Stimulated activated naive CD8-positive, alpha-beta T cell treated with anti-CD3 and anti-CD28 coated beads, Interleukin-15, amount 100 ng/mL, for 72 hours (primary cell): Measurements from ENCODE around the gene NEB.
A peak's percentile ranks its signal among the peaks of the same experiment; 100 is the strongest.
"Not testable (repeated sequence)": the region's sequence is repeated elsewhere in the genome, so short reads cannot be mapped to it uniquely, and the experiment has no call there.

Experiments
- ATAC-seq: fragments of 150-1000 bp; cut with Tn5 transposase; 2 replicates; pipeline ENCODE4 v1.10.0; 2021; ENCODE audit warnings: mild to moderate bottlenecking, moderate library complexity
- DNase-seq, 2 donors: peaks; one replicate each; pipeline ENCODE4 v3.0.0; 2021 to 2022
- H3K27ac Mint-ChIP-seq, 2 donors: one replicate each; pipeline ENCODE4 v1.8.0; 2022; ENCODE audit warnings: mild to moderate bottlenecking in 2 of 2, mixed read lengths in 2 of 2, moderate library complexity in 2 of 2
- H3K27me3 Mint-ChIP-seq: one replicate; pipeline ENCODE4 v1.8.0; 2022; ENCODE audit warnings: mixed read lengths
- H3K4me1 Mint-ChIP-seq: one replicate; pipeline ENCODE4 v1.8.0; 2022; ENCODE audit warnings: mild to moderate bottlenecking, mixed read lengths
- H3K4me3 Mint-ChIP-seq, 2 donors: one replicate each; pipeline ENCODE4 v1.8.0; 2022; ENCODE audit warnings: mild to moderate bottlenecking in 2 of 2, mixed read lengths in 2 of 2, moderate library complexity in 1 of 2
- H3K9me3 Mint-ChIP-seq, 2 donors: one replicate each; pipeline ENCODE4 v1.8.0; 2022; ENCODE audit warnings: mixed read lengths in 2 of 2

Gene NEB

DNA sequence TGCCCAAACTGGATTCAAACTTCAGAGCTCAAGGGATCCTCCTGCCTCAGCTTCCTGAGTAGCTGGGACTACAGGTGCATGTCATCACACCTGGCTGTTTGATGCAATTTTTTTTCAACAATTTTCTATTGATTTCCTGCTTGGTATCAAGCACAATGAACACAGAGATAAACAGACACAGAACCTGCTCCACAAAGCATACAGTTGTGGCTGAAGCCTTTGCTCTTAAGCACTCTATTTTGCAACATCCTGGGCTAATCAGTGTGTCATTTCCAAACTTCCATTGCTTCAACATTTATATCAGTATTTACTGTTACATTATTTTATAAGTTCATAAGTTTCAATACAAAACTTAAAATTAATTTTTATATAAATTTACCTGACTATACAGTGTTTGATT, 79.4 kb downstream of the NEB start:
- ATAC-seq (no peak), DNase-seq (no peak)
- Mint-ChIP-seq H3K4me1 (no peaks in the 10 kb centered on the region), H3K27ac (no peak overlapping the region), H3K9me3 (no peaks in the 10 kb centered on the region), H3K27me3 (no peaks in the 10 kb centered on the region), H3K4me3 (no peak overlapping the region)

DNA sequence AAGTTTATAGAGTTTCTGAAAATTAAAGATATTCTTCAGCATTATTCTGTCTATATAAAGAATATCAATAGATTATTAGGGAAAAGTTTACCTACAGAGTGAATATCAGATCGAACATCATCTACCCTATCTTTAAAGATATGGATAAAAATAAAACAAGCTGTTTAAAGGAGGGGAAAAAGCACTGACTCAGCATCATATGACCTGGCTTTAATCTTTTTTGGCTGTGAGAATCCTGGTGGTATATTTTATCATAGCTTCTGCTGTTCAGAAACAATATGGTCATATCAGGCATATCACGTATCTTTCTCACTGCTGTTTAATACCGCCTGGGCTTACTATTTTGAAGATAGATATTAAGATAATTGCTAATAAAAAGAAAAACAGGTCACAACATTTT, 80.2 kb downstream of the NEB start:
- no peaks in the 10 kb centered on the region for H3K9me3 Mint-ChIP-seq
- ATAC-seq (no peak), DNase-seq (no peak)
- H3K27me3 Mint-ChIP-seq, result no peaks in the 10 kb centered on the region
- no peak overlapping the region for H3K4me3 Mint-ChIP-seq
- H3K27ac Mint-ChIP-seq, result no peak overlapping the region
- H3K4me1 Mint-ChIP-seq, result no peaks in the 10 kb centered on the region

DNA sequence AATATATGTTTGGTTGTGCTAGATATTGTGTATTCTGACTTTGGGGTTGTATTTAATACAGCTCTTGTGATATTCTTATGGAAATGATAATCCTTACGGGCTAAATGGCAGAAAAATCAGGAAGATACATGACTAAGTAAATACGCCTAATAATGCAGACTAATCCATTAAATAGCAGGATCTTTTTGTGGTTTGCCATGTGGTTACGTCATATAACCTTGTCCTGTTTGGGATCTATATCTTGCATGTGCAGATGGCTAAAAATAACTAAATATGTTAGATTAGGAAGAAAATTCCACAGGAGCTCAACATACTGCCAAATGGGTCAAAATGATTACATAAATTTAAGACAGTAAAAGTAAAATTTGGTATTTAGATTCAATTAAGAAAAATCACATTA, 83.0 kb downstream of the NEB start:
- Mint-ChIP-seq H3K27me3 (no peaks in the 10 kb centered on the region), H3K4me1 (no peaks in the 10 kb centered on the region), H3K9me3 (no peaks in the 10 kb centered on the region), H3K27ac (no peak overlapping the region), H3K4me3 (no peak overlapping the region)
- no peak for DNase-seq
- ATAC-seq, result no peak

DNA sequence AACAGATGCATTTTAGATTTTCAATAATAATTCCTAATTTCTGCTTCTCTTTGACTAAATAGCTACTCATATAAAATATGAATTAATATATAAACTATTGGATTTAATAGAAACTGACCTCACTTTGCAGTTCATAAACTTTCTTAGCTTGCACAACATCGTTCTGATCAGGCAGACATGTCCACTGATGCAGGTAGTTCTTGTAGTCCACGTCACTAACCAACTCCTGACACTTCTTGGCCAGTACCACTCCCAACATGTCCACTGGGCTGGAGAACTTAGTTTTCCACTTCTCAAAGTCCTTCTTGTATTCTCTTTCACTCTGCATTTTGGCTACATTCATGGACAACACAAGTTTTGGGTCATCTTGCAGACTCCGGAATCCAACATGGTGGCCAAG, 83.8 kb downstream of the NEB start:
- DNase-seq, result no peak
- Mint-ChIP-seq H3K4me1 (no peaks in the 10 kb centered on the region), H3K27ac (no peak overlapping the region), H3K27me3 (no peaks in the 10 kb centered on the region), H3K4me3 (no peak overlapping the region), H3K9me3 (no peaks in the 10 kb centered on the region)
- no peak for ATAC-seq

DNA sequence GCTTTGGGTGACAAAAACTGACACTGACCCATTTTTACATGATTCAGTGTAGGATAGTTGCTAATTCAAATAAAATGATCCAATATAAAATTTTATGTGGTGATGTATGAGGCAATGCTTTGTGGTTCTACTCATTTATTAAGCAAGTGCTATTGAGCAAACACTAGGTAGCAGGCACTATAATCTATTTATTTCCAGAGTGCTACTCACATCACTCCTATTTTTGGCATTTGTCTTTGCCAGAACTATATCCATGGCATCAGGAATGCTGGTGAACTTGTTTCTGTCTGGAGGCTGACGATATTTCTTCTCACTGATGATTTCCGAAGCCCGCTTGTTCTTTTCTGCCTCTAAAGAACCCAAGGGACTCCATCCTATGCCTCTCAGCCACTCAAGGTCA, 84.3 kb downstream of the NEB start:
- H3K9me3 Mint-ChIP-seq, result no peaks in the 10 kb centered on the region
- H3K4me3 Mint-ChIP-seq, result no peak overlapping the region
- H3K27ac Mint-ChIP-seq, result peak overlapping the region in 1 of 2 donors; percentile 13
- H3K4me1 Mint-ChIP-seq, result no peaks in the 10 kb centered on the region
- no peak for ATAC-seq
- no peaks in the 10 kb centered on the region for H3K27me3 Mint-ChIP-seq
- no peak for DNase-seq

DNA sequence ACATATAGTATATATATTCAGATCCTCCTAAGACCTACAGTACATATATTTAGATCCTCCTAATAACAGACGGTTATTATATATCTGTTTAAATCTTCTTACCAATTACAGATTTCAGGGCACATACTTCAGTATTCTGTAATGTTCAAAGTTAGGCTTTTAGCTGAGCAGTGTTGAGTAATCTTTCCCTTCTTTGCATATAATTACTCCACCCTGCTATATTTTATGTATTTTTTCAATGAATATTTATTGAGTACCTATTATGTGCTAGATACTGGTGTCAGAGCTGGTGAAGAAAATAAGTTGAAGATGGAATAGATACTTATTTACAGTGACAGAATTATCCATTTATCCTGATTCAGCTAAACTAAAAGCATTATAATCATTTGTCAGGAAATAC, 84.9 kb downstream of the NEB start:
- ATAC-seq, result no peak

DNA sequence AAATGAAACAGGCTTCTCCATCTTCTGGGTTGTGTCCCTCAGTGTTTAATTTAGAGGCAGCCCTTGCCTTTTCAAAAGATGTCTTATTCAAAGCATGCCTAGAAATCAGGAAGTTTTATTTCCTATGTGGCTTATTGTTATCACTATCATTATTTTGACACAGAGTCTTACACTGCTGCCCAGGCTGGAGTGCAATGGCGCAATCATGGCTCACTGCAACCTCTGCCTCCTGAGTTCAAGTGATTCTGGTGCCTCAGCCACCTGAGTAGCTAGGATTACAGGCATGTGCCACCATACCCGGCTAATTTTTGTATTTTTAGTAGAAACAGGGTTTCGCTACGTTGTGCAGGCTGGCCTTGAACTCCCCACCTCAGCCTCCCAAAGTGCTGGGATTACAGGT, 87.8 kb downstream of the NEB start:
- not testable (repeated sequence) for H3K27ac Mint-ChIP-seq, ATAC-seq, DNase-seq, H3K4me3 Mint-ChIP-seq, H3K4me1 Mint-ChIP-seq, H3K9me3 Mint-ChIP-seq, H3K27me3 Mint-ChIP-seq

More for the DNA sequence above, 84.9 kb downstream of the NEB start:
- DNase-seq, result no peak
- Mint-ChIP-seq H3K27ac (no peak overlapping the region), H3K9me3 (no peaks in the 10 kb centered on the region), H3K27me3 (no peaks in the 10 kb centered on the region), H3K4me3 (no peak overlapping the region), H3K4me1 (no peaks in the 10 kb centered on the region)

DNA sequence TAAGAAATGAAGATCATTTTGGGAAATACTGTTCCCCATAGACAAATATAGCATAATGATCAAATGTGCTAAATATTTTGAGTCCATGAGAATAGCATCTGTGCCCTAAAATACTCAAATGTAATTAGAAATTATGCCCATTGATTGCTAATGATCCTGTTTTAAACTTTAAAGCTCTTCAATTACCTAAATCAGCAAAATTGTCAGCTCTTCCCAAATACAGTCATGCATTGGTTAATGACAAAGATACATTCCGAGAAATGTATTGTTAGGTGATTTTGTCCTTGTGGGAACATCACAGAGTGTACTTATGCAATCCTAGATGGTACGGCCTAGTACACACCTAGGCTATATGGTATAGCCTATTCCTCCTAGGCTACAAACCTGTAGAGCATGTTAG, 89.7 kb downstream of the NEB start:
- no peak overlapping the region for H3K27ac Mint-ChIP-seq
- ATAC-seq (no peak), DNase-seq (no peak)
- H3K27me3 Mint-ChIP-seq, result no peaks in the 10 kb centered on the region
- H3K9me3 Mint-ChIP-seq, result no peaks in the 10 kb centered on the region
- H3K4me1 Mint-ChIP-seq, result no peaks in the 10 kb centered on the region
- no peak overlapping the region for H3K4me3 Mint-ChIP-seq

DNA sequence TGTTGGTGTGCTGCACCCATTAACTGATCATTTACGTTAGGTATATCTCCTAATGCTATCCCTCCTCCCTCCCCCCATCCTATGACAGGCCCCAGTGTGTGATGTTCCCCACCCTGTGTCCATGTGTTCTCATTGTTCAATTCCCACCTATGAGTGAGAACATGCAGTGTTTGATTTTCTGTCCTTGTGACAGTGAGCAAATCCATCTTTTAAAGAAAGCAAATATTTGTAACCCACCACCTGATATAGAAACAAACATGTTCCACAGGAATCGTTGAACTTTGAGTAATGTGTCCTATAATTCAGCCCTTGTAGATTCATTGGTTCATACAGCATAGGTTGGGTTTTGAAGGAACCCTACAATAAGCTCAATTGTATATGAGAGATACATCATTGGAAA, 92.4 kb downstream of the NEB start:
- not testable (repeated sequence) for H3K4me3 Mint-ChIP-seq, H3K9me3 Mint-ChIP-seq, H3K27ac Mint-ChIP-seq, DNase-seq, H3K27me3 Mint-ChIP-seq, ATAC-seq
- H3K4me1 Mint-ChIP-seq, result peaks cover 24% of the 10 kb centered on the region

DNA sequence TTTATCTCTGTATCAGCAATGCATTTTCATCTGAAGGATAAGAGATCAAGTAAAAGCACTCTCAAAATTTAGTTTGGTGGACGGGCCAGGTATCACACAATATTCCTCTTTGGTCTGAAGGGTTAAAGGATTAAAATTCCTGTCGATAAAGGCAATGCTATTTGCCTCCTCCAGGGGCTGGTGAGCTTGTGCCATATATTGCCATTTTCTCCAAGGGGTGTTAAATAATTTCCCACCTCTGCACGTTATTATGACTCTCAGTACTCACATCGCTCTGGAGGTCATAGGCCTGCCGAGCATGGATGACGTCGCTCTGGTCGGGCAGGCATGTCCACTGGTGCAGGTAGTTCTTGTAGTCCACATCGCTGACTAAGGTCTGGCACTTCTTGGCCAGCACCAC, 94.2 kb downstream of the NEB start:
- Mint-ChIP-seq H3K9me3 (no peaks in the 10 kb centered on the region), H3K4me3 (no peak overlapping the region), H3K27me3 (no peaks in the 10 kb centered on the region), H3K4me1 (peaks cover 26% of the 10 kb centered on the region), H3K27ac (no peak overlapping the region)
- ATAC-seq (no peak), DNase-seq (no peak)

DNA sequence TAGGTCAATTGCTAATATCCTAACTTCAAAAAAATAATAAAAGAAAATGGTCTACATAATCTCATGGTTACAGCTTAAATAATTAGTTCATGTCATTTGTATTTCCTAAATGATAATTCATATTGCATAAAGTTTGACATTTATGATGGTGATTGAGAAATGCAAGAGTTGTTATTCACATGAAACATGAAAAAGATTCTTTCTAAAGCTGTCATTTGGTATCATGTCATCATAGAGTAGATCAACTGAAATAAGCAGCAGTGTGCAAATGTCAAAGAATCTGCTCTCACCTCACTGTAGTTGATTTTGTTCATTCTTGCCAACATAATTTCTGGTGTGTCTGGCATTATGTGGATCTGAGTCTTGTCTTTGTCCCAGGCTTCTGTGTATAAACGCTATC, 95.3 kb downstream of the NEB start:
- Mint-ChIP-seq H3K9me3 (peaks cover 0 to 3% of the 10 kb centered on the region in 2 donors), H3K27ac (peak overlapping the region in 1 of 2 donors; percentile 89), H3K4me3 (peak overlapping the region in 1 of 2 donors; percentile 73), H3K27me3 (no peaks in the 10 kb centered on the region), H3K4me1 (peaks cover 26% of the 10 kb centered on the region)
- ATAC-seq, result no peak
- DNase-seq, result no peak

DNA sequence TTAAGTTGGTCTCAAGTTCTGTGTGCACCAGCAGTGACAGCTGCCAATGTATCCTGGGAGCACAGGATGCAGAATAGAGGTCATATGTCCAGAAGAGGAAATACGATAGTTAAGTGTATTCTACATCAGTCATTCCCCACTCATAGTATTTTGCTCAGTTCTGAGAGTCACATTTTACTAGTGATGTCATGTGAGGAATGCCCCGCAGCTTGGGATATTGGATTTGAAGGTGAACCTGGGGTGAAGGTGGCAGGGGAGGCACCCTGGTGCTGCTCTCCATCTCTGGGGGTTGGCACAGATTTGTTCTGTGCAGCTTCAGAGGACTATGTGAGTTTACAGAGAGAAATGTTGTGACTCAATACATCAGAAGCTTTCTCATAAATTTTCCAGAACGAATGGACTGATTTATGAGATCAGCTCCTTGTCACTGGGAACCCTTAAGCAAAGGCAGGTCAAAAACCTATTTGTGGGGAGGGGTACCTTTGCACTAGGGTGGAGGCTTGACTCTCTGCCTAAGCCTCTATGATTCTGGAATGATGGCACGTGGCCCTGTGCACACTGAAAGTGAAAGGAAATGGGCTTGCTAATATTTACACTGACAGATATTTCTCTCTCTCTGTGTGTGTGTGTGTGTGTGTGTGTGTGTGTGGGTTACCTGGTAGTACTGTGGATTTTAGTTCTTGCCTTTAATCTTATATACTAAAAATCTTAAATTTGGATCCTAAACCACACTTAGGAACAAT, 95.9 kb downstream of the NEB start:
- H3K27ac Mint-ChIP-seq, result peak overlapping the region; percentile 40 to 89
- ATAC-seq (peak; percentile 60), DNase-seq (peak; percentile 18 to 25)
- peak overlapping the region; percentile 70 to 73 for H3K4me3 Mint-ChIP-seq
- peaks cover 26% of the 10 kb centered on the region for H3K4me1 Mint-ChIP-seq
- H3K9me3 Mint-ChIP-seq, result peaks cover 0 to 7% of the 10 kb centered on the region in 2 donors
- H3K27me3 Mint-ChIP-seq, result no peaks in the 10 kb centered on the region

DNA sequence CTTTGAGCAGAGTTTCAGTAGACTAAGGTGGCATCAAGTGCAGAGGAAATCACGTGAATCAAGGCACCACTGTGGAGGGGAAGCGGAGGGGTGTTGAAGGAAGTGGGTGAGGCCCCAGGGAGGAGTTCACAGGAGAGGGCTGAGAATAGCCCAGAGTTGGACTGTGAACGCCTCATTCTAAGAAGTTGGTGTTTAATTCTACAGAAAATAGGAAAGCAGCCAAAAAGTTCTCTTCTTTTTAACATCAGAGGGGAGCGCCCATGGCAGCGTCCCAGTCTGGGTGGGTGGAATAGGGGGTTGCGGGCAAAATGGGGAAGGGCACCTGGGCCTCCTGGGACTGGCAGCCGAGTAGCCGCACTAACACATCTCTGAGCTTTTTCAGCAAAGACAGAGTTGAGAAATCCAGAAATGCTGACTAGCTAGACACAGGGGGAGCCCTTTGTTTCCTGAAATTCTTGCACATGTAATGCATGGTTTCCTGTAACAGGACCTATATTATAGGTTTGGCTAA, 97.0 kb downstream of the NEB start:
- ATAC-seq (peak; percentile 98), DNase-seq (peak; percentile 44 to 68)
- Mint-ChIP-seq H3K27ac (peak overlapping the region; percentile 89 to 92), H3K27me3 (no peaks in the 10 kb centered on the region), H3K9me3 (peaks cover 0 to 7% of the 10 kb centered on the region in 2 donors), H3K4me3 (peak overlapping the region; percentile 73 to 83), H3K4me1 (peaks cover 26% of the 10 kb centered on the region)

DNA sequence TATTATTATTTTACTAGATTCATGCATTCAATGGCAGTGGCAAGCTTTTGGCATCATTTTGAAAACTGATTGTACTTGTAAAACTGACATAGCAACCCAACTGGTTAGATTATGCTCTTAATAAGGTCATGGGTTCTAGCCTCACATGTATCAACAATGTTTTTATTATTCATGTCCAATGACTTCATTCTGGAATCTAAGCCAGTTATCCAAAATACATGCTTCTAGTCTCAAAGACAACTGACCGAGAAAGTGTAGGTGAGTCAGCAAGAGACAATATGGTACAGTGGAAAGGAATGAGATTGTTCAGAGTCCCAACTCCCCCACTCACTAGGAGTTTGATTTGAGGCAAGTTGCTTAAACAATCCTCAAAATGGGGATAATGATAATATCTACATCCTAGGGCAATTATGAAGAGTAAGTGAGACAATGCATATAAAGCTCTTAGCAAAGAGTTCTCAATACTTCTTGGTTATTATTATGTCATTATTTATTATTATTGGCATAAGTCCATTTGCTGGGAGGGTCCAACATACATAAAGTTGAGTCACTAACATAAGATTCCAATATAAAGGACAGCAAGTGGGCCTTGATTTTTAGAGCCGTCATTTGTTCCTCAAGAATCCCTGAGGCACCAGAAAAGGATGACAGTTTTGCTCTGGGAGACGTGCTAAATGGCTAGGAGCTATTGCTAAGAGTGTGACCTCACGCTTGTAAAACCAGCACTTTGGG, 99.4 kb downstream of the NEB start:
- Mint-ChIP-seq H3K9me3 (peaks cover 0 to 7% of the 10 kb centered on the region in 2 donors), H3K27ac (no peak overlapping the region), H3K27me3 (no peaks in the 10 kb centered on the region), H3K4me3 (no peak overlapping the region), H3K4me1 (peaks cover 26% of the 10 kb centered on the region)
- DNase-seq, result no peak
- no peak for ATAC-seq

DNA sequence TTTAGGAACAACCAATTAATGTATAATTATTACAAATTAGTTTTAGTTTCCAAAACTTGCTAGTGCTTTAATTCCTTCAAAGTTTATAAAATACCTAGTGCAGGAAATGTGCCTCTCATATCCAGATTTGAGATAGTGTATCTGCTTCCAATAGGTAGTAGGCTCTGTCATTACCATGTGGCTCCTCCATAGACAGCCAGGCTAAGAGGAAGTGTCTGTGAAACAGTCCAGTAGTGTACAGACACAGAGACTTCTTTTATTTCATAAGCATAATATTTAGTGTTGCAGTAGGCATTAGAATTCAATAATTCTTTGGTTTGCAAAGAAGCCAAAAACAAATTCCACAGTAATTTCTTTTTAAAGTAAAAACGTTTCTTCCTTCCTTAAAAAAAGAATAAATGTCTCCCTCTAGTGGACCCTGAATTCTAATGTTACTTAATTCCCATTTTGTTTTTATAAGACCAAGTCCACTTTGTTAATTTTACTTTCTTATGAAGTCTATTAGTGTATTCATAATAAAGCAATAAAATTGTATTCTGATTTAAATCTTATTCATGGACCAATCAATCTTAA, 101.2 kb downstream of the NEB start:
- DNase-seq (no peak), ATAC-seq (no peak)
- no peak overlapping the region for H3K4me3 Mint-ChIP-seq
- H3K27me3 Mint-ChIP-seq, result no peaks in the 10 kb centered on the region
- H3K27ac Mint-ChIP-seq, result no peak overlapping the region
- peaks cover 14% of the 10 kb centered on the region for H3K4me1 Mint-ChIP-seq
- peaks cover 0 to 7% of the 10 kb centered on the region in 2 donors for H3K9me3 Mint-ChIP-seq

DNA sequence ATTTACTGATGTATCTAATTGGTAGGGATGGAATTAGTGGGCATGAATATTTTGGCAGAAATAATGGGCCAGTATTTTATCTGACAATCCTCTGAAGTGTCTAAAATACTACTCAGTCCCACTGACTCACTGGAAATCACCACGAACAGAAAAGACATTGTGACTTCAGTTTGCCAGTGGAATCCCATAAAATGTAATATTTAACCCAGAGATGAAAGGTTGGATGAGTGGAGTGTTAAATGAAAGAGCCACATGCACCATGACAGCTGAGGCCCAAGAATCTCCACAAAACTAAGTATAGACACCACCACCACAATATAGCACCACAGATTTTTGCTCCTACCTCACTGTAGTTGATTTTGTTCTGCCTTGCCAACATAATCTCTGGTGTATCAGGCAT, 103.9 kb downstream of the NEB start:
- ATAC-seq (no peak), DNase-seq (no peak)
- Mint-ChIP-seq H3K27ac (no peak overlapping the region), H3K4me3 (no peak overlapping the region), H3K27me3 (no peaks in the 10 kb centered on the region), H3K4me1 (no peaks in the 10 kb centered on the region), H3K9me3 (peaks cover 0 to 7% of the 10 kb centered on the region in 2 donors)
